GM23248 (cell line): ENCODE data around the gene ZNF592.

Source experiments
- EZH2 ChIP-seq: fragments of 200-600 bp; sonication (generic); IDR thresholded peaks from 2 replicates; pipeline ENCODE4 v1.6.1; 2018; ENCODE audit warnings: antibody characterized with exemption, mild to moderate bottlenecking; ENCODE audit not compliant: insufficient read depth, poor library complexity, severe bottlenecking
- EZH2phosphoT487 ChIP-seq: fragments of 200-600 bp; sonication (generic); IDR thresholded peaks from 2 replicates; pipeline ENCODE4 v1.6.1; 2018; ENCODE audit warnings: antibody characterized with exemption, moderate library complexity, mild to moderate bottlenecking, low read depth; ENCODE audit not compliant: insufficient read depth

- TF ChIP-seq EZH2: no peak
- no peak for TF ChIP-seq EZH2phosphoT487
Observed at GRCh38 chr15:84755736-84756527, 7.5 kb downstream of the ZNF592 start.
